ENCODE results near the gene MSI2.
"Not testable (repeated sequence)": the region's sequence is repeated elsewhere in the genome, so short reads cannot be mapped to it uniquely, and the experiment has no call there.

Gene MSI2

GRCh38 chr17:57621791-57622190 lies 365.5 kb downstream of the MSI2 start:
- DNase-seq (ENCODE audit: low spot score) = not testable (repeated sequence)

- DNase-seq (ENCODE audit: low spot score) = no peak
Observed at GRCh38 chr17:57622306-57622682, 366.0 kb downstream of the MSI2 start.

- DNase-seq (ENCODE audit: low spot score) = no peak
Observed at GRCh38 chr17:57622683-57623433, 366.5 kb downstream of the MSI2 start.

GRCh38 chr17:57623620-57624019 lies 367.3 kb downstream of the MSI2 start:
- no peak for DNase-seq (ENCODE audit: low spot score)

GRCh38 chr17:57624386-57624785 lies 368.1 kb downstream of the MSI2 start:
- no peak for DNase-seq (ENCODE audit: low spot score)

GRCh38 chr17:57625511-57625910 lies 369.2 kb downstream of the MSI2 start:
- DNase-seq (ENCODE audit: low spot score) = no peak

GRCh38 chr17:57625957-57626356 lies 369.6 kb downstream of the MSI2 start:
- DNase-seq (ENCODE audit: low spot score) = no peak

GRCh38 chr17:57626520-57627210 lies 370.3 kb downstream of the MSI2 start:
- no peak for DNase-seq (ENCODE audit: low spot score)

- DNase-seq (ENCODE audit: low spot score) = no peak
Observed at GRCh38 chr17:57627591-57627990, 371.3 kb downstream of the MSI2 start.

GRCh38 chr17:57628421-57628820 lies 372.1 kb downstream of the MSI2 start:
- no peak for DNase-seq (ENCODE audit: low spot score)

- no peak for DNase-seq (ENCODE audit: low spot score)
Observed at GRCh38 chr17:57629470-57629869, 373.1 kb downstream of the MSI2 start.

GRCh38 chr17:57629886-57630285 lies 373.6 kb downstream of the MSI2 start:
- no peak for DNase-seq (ENCODE audit: low spot score)

GRCh38 chr17:57630736-57631135 lies 374.4 kb downstream of the MSI2 start:
- DNase-seq (ENCODE audit: low spot score) = no peak

- DNase-seq (ENCODE audit: low spot score) = no peak
Observed at GRCh38 chr17:57631871-57632270, 375.5 kb downstream of the MSI2 start.

GRCh38 chr17:57632294-57632693 lies 376.0 kb downstream of the MSI2 start:
- no peak for DNase-seq (ENCODE audit: low spot score)

- DNase-seq (ENCODE audit: low spot score) = no peak
Observed at GRCh38 chr17:57633236-57633635, 376.9 kb downstream of the MSI2 start.

- DNase-seq (ENCODE audit: low spot score) = no peak
Observed at GRCh38 chr17:57634713-57635465, 378.6 kb downstream of the MSI2 start.

GRCh38 chr17:57636274-57636673 lies 380.0 kb downstream of the MSI2 start:
- no peak for DNase-seq (ENCODE audit: low spot score)

GRCh38 chr17:57636985-57637665 lies 380.8 kb downstream of the MSI2 start:
- DNase-seq (ENCODE audit: low spot score) = no peak

GRCh38 chr17:57637666-57638010 lies 381.3 kb downstream of the MSI2 start:
- DNase-seq (ENCODE audit: low spot score) = no peak

GRCh38 chr17:57638284-57638683 lies 382.0 kb downstream of the MSI2 start:
- no peak for DNase-seq (ENCODE audit: low spot score)

- no peak for DNase-seq (ENCODE audit: low spot score)
Observed at GRCh38 chr17:57639381-57639780, 383.1 kb downstream of the MSI2 start.

- no peak for DNase-seq (ENCODE audit: low spot score)
Observed at GRCh38 chr17:57640079-57640478, 383.8 kb downstream of the MSI2 start.

All from activated CD4-positive, alpha-beta T cell treated with anti-CD3 and anti-CD28 coated beads, Interleukin-2, Interleukin-4, amounts not matched to agents 100 ng/mL and 50 ng/mL, durations not matched to agents 16 hours and 8 hours (primary cell).